Endothelial cell of umbilical vein (primary cell): Measurements from ENCODE around the gene RBM28. TPM values are rescaled to one million over a fixed set of nuclear protein-coding genes. Genes with fewer than 3 reads are reported as not detected.

Experiments used
- BruUV-seq: library from RNA; stranded (reverse); fragments of 400-500 nt; replicated peaks from 2 replicates; lab custom pipeline; 2021; lab: Mats Ljungman, UMichigan
- CTCF ChIA-PET: fragments of 300-600, 350-600 bp; sonication (Branson Sonifier 250); formaldehyde crosslinking; loops from one replicate; lab custom pipeline; 2021; ENCODE audit warnings: antibody characterized with exemption, inconsistent platforms; lab: Charles Lee
- POLR2A ChIA-PET: fragments of 300-600, 350-600 bp; sonication (Branson Sonifier 250); formaldehyde crosslinking; loops from one replicate; lab custom pipeline; 2021; ENCODE audit warnings: antibody characterized with exemption, inconsistent platforms; lab: Charles Lee
- DNase-seq: peaks from one replicate; pipeline ENCODE4 v3.0.0-alpha.2; 2011; ENCODE audit warnings: low read depth, low spot score
- FAIRE-seq: peaks from 2 replicates; lab custom pipeline; 2011; peaks lifted over from hg19 to GRCh38; lab: Jason Lieb, UNC
- H2AFZ ChIP-seq: 2 replicates; pipeline ENCODE4 v1.6.0; 2012; ENCODE audit warnings: low read depth, low read length, control low read depth, inconsistent platforms
- H3K27ac ChIP-seq: 2 replicates; pipeline ENCODE4 v1.5.1; 2011; ENCODE audit warnings: low read depth, mild to moderate bottlenecking, control low read depth, low read length, moderate library complexity; ENCODE audit not compliant: insufficient read depth
- H3K27me3 ChIP-seq, 2 experiments: 2 replicates each; pipeline versions ENCODE4 v1.6.0 to v1.6.1; 2011; ENCODE audit warnings: low read length in 2 of 2, mixed read lengths in 1 of 2; ENCODE audit not compliant: control insufficient read depth in 2 of 2, insufficient read depth in 2 of 2
- H3K36me3 ChIP-seq, 2 experiments: 2 replicates in 1 of 2; 3 replicates in 1 of 2; pipeline ENCODE4 v1.5.1; 2011; ENCODE audit warnings: low read length in 2 of 2, mild to moderate bottlenecking in 1 of 2, moderate library complexity in 1 of 2; ENCODE audit not compliant: control insufficient read depth in 2 of 2, insufficient read depth in 2 of 2; ENCODE audit errors: extremely low read depth in 1 of 2
- H3K4me1 ChIP-seq: 3 replicates; pipeline ENCODE4 v1.5.1; 2011; ENCODE audit warnings: mild to moderate bottlenecking, low read length; ENCODE audit not compliant: control insufficient read depth, insufficient read depth; ENCODE audit errors: extremely low read depth
- H3K4me2 ChIP-seq: 2 replicates; pipeline ENCODE4 v1.6.1; 2011; ENCODE audit warnings: low read length, control low read depth, mixed read lengths; ENCODE audit not compliant: insufficient read depth
- H3K4me3 ChIP-seq, 3 experiments: fragments of 200-600 bp in 1 of 3; sonication (generic), shearing (Covaris generic) in 1 of 3; replicated peaks in 1 of 3; 2 replicates each; pipeline ENCODE4 v1.5.1; 2011 to 2016; ENCODE audit warnings: control low read depth in 3 of 3, low read length in 3 of 3, mild to moderate bottlenecking in 2 of 3, inconsistent platforms in 1 of 3, low read depth in 1 of 3, moderate library complexity in 1 of 3; ENCODE audit not compliant: insufficient read depth in 1 of 3
- H3K79me2 ChIP-seq: 2 replicates; pipeline ENCODE4 v1.6.0; 2012; ENCODE audit warnings: low read length, inconsistent platforms; ENCODE audit not compliant: control insufficient read depth, insufficient read depth
- H3K9ac ChIP-seq: replicated peaks from 2 replicates; pipeline ENCODE3; 2011; ENCODE audit warnings: low read length, control low read depth; ENCODE audit not compliant: insufficient read depth; ENCODE audit errors: extremely low read depth
- H3K9me1 ChIP-seq: replicated peaks from 3 replicates; pipeline ENCODE4 v1.6.0; 2011; ENCODE audit warnings: mild to moderate bottlenecking, low read length; ENCODE audit not compliant: control insufficient read depth, insufficient read depth; ENCODE audit errors: extremely low read depth
- H3K9me3 ChIP-seq: replicated peaks from 2 replicates; pipeline ENCODE4 v1.5.1; 2012; ENCODE audit warnings: low read length, inconsistent platforms; ENCODE audit not compliant: control insufficient read depth, insufficient read depth
- H4K20me1 ChIP-seq: replicated peaks from 2 replicates; pipeline ENCODE3; 2011; ENCODE audit warnings: mild to moderate bottlenecking, low read length; ENCODE audit not compliant: control insufficient read depth, insufficient read depth; ENCODE audit errors: extremely low read depth
- CTCF ChIP-seq, 2 donors: IDR thresholded peaks; 1 replicate in 1 of 2; 2 replicates in 1 of 2; pipeline ENCODE4 v1.5.1; 2011; ENCODE audit warnings: low read length in 2 of 2, mild to moderate bottlenecking in 2 of 2, moderate library complexity in 2 of 2, control low read depth in 1 of 2, inconsistent platforms in 1 of 2, low read depth in 1 of 2; ENCODE audit not compliant: insufficient read depth in 1 of 2; ENCODE audit errors: extremely low read depth in 1 of 2
- EZH2 ChIP-seq: IDR thresholded peaks from 2 replicates; pipeline ENCODE4 v1.6.1; 2012; ENCODE audit warnings: borderline replicate concordance, low read depth, mild to moderate bottlenecking, moderate library complexity, low read length, inconsistent platforms; ENCODE audit not compliant: severe bottlenecking
- FOS ChIP-seq: IDR thresholded peaks from 2 replicates; pipeline ENCODE4 v1.6.1; 2011; ENCODE audit warnings: mild to moderate bottlenecking, low read length, moderate library complexity, borderline replicate concordance; ENCODE audit not compliant: insufficient read depth
- GATA2 ChIP-seq: IDR thresholded peaks from 2 replicates; pipeline ENCODE4 v1.7.0; 2011; ENCODE audit warnings: low read depth, mild to moderate bottlenecking, moderate library complexity, mixed read lengths, low read length; ENCODE audit not compliant: insufficient read length, insufficient read depth
- JUN ChIP-seq: IDR thresholded peaks from 2 replicates; pipeline ENCODE4 v1.6.1; 2011; ENCODE audit warnings: borderline replicate concordance, low read depth; ENCODE audit not compliant: insufficient read length, insufficient read depth
- MYC ChIP-seq: IDR thresholded peaks from one replicate; pipeline ENCODE4 v1.6.1; 2011; ENCODE audit warnings: mild to moderate bottlenecking, low read depth, low read length
- POLR2A ChIP-seq: IDR thresholded peaks from 2 replicates; pipeline ENCODE4 v1.6.1; 2012; ENCODE audit warnings: low read depth, mild to moderate bottlenecking, control low read depth, low read length
- POLR2AphosphoS5 ChIP-seq: IDR thresholded peaks from 2 replicates; pipeline ENCODE4 v1.6.1; 2012; ENCODE audit warnings: low read depth, mild to moderate bottlenecking, control low read depth, low read length, moderate library complexity; ENCODE audit not compliant: insufficient read depth
- dilution Hi-C: fragments of 300-500 bp; cut with MboI; formaldehyde crosslinking; loops from one replicate; pipeline ENCODE4 v1.15.0; 2019; ENCODE audit warnings: low sequenced_read_pairs; ENCODE audit not compliant: extremely low pct_ligation_motif_present
- intact Hi-C: fragments of 100-400 bp; cut with micrococcal nuclease; formaldehyde crosslinking; loops from one replicate; pipeline ENCODE4 v1.10.0; 2022
- polyA plus RNA-seq, 4 experiments: library from polyadenylated mRNA; depleted of rRNA in 3 of 4; stranded (reverse) in 3 of 4; unstranded in 1 of 4; fragments of >200 nt; gene quantifications; 2 replicates each; pipeline versions ENCODE4 v1.2.1 to v1.2.3, GENCODE V29; 2011 to 2012; ENCODE audit warnings: missing spikeins in 1 of 4
- total RNA-seq: library from RNA; stranded (reverse); gene quantifications from 2 replicates; pipeline ENCODE4 v1.2.3, GENCODE V29; 2021
- TF ChIP-seq, protein P1 (sequence below): IDR thresholded peaks from 2 replicates; pipeline ENCODE4 v1.6.1; 2011; ENCODE audit not compliant: insufficient read depth, insufficient read length

RBM28 gene
- total and polyA plus RNA-seq, 2 donors (not counting 3 experiments of a cell fraction or from before 2014, with no cell fraction given), result 11.6 to 58.7 TPM

DNA sequence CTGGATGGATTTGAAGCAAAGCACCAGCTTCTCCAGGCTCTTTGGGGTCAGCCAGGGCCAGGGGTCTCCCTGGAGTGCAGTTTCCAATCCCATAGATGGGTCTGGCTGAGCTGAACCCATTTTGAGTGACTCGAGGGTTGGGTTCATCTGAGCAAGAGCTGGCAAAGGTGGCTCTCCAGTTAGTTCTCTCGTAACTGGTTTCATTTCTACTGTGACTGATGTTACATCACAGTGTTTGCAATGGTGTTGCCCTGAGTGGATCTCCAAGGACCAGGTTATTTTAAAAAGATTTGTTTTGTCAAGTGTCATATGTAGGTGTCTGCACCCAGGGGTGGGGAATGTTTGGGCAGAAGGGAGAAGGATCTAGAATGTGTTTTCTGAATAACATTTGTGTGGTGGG, 88.4 kb downstream of the RBM28 start:
- Histone ChIP-seq H3K27me3 (peaks cover 4 to 5% of the 10 kb centered on the region in 2 experiments), H3K9ac (no peak overlapping the region), H3K4me2 (no peak overlapping the region), H3K27ac (no peak overlapping the region), H3K9me1 (no peaks in the 10 kb centered on the region), H4K20me1 (no peaks in the 10 kb centered on the region), H3K4me1 (no peaks in the 10 kb centered on the region), H3K79me2 (no peaks in the 10 kb centered on the region), H3K9me3 (no peaks in the 10 kb centered on the region), H2AFZ (no peak overlapping the region), H3K36me3 (no peaks in the 10 kb centered on the region), H3K4me3 (no peak overlapping the region)
- BruUV-seq, result no TSS peak
- ChIA-PET POLR2A (no interaction called here), CTCF (interaction anchor here (1.2 kb wide), 1 partner anchor 12 kb away, joined by 3 read pairs; no protein-coding TSS in a partner anchor)
- no peak for FAIRE-seq
- DNase-seq, result no peak
- no peak for TF ChIP-seq MYC
- TF ChIP-seq GATA2, result no peak
- TF ChIP-seq FOS, result no peak
- TF ChIP-seq POLR2A, result no peak
- TF ChIP-seq, protein P1, sequence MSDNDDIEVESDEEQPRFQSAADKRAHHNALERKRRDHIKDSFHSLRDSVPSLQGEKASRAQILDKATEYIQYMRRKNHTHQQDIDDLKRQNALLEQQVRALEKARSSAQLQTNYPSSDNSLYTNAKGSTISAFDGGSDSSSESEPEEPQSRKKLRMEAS, result no peak
- TF ChIP-seq JUN, result no peak
- TF ChIP-seq CTCF (IDR thresholded peaks at IDR 0.05; ENCODE audit: extremely low read depth in 1 of 2, insufficient read depth in 1 of 2, low read depth in 1 of 2, low read length in 2 of 2), result no peak
- TF ChIP-seq EZH2, result no peak
- no peak for TF ChIP-seq POLR2AphosphoS5
- intact Hi-C loops (no loop called here), dilution Hi-C loops (no loop called here)
